ENCODE measurements around the gene MAP7. TPM values are rescaled to one million over a fixed set of nuclear protein-coding genes. Genes with fewer than 3 reads are reported as not detected.

The MAP7 gene
- total and polyA plus RNA-seq, 2 donors (not counting 3 experiments of a cell fraction or from before 2014, with no cell fraction given): 0.07 to 0.42 TPM

DNA sequence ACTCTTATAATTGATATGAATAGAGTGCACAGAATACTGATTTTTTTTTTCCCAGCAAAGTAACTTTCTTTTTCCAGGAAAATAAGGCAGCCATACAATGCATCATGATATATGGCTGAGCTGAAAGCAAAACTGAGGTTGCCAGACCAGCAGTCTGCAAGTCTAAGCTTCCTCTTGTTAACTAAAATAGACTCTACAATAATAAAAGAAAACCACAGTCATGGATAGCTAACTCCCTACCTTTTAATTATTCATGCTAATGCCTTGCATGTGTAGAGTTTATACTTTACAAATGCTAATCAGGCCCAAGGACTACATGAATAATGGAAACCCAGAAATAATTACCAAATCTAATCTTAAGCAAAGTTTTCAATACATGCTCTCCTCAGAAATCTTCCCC, 47.4 kb downstream of the MAP7 start:
- CTCF ChIA-PET: no interaction called here

DNA sequence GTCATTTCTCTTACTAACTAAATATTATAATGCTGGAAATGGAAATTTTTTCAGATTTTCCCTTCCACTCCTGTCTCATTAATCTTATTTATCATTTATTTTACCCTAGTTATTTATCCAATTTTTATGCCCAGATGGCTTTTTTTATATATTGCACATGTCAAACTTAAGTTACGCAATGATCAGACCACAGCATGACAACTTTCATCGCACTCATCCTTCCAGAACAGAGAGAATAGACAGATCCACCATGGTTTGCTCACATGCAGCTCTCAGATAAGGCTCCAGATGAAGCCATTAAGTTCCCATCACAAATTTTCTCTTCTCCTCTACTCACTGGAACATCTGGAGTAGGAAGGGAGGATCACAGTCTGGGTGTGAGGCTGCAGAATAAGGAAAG, 48.7 kb downstream of the MAP7 start:
- H3K9me3 ChIP-seq (replicated peaks; ENCODE audit: control insufficient read depth, insufficient read depth, low read length): no peaks in the 10 kb centered on the region
- no TSS peak for BruUV-seq (replicated peaks)
- no peaks in the 10 kb centered on the region for H3K79me2 ChIP-seq (ENCODE audit: control insufficient read depth, insufficient read depth, low read length)
- no peaks in the 10 kb centered on the region for H3K36me3 ChIP-seq (ENCODE audit: control insufficient read depth in 2 of 2, extremely low read depth in 1 of 2, insufficient read depth in 2 of 2, low read length in 2 of 2)
- H3K27me3 ChIP-seq (ENCODE audit: control insufficient read depth in 2 of 2, insufficient read depth in 2 of 2, low read length in 2 of 2): no peaks in the 10 kb centered on the region
- ChIA-PET CTCF (interaction anchor here (0.9 kb wide), 1 partner anchor 24 kb away, joined by 3 read pairs; no protein-coding TSS in a partner anchor), POLR2A (no interaction called here)
- no peaks in the 10 kb centered on the region for H3K4me1 ChIP-seq (ENCODE audit: control insufficient read depth, extremely low read depth, insufficient read depth, low read length)
- intact Hi-C loops (cut with micrococcal nuclease) (no loop called here), dilution Hi-C loops (cut with MboI; ENCODE audit: extremely low pct_ligation_motif_present, low sequenced_read_pairs) (no loop called here)
- no peak overlapping the region for H2AFZ ChIP-seq (ENCODE audit: low read depth, low read length)
- no peaks in the 10 kb centered on the region for H4K20me1 ChIP-seq (replicated peaks; ENCODE audit: control insufficient read depth, extremely low read depth, insufficient read depth, low read length)
- TF ChIP-seq JUN (IDR thresholded peaks at IDR 0.05; ENCODE audit: borderline replicate concordance, insufficient read depth, insufficient read length, low read depth): no peak
- no peak for TF ChIP-seq FOS (IDR thresholded peaks at IDR 0.05; ENCODE audit: borderline replicate concordance, insufficient read depth, low read length)
- no peak for TF ChIP-seq MAX (IDR thresholded peaks at IDR 0.05; ENCODE audit: insufficient read depth, insufficient read length)
- no peak for TF ChIP-seq EZH2 (IDR thresholded peaks at IDR 0.05; ENCODE audit: borderline replicate concordance, low read depth, low read length, severe bottlenecking)
- TF ChIP-seq, protein P1, sequence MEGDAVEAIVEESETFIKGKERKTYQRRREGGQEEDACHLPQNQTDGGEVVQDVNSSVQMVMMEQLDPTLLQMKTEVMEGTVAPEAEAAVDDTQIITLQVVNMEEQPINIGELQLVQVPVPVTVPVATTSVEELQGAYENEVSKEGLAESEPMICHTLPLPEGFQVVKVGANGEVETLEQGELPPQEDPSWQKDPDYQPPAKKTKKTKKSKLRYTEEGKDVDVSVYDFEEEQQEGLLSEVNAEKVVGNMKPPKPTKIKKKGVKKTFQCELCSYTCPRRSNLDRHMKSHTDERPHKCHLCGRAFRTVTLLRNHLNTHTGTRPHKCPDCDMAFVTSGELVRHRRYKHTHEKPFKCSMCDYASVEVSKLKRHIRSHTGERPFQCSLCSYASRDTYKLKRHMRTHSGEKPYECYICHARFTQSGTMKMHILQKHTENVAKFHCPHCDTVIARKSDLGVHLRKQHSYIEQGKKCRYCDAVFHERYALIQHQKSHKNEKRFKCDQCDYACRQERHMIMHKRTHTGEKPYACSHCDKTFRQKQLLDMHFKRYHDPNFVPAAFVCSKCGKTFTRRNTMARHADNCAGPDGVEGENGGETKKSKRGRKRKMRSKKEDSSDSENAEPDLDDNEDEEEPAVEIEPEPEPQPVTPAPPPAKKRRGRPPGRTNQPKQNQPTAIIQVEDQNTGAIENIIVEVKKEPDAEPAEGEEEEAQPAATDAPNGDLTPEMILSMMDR (IDR thresholded peaks at IDR 0.05; ENCODE audit: extremely low read depth in 1 of 2, insufficient read depth in 1 of 2, low read depth in 1 of 2, low read length in 2 of 2): no peak
- no peak for TF ChIP-seq POLR2A (IDR thresholded peaks at IDR 0.05; ENCODE audit: low read depth, low read length)
- TF ChIP-seq MYC (IDR thresholded peaks at IDR 0.05; ENCODE audit: low read depth, low read length): no peak
- TF ChIP-seq POLR2AphosphoS5 (IDR thresholded peaks at IDR 0.05; ENCODE audit: insufficient read depth, low read depth, low read length): no peak
- no peak for TF ChIP-seq GATA2 (IDR thresholded peaks at IDR 0.05; ENCODE audit: insufficient read depth, insufficient read length, low read depth, low read length)
- no peak overlapping the region for H3K4me3 ChIP-seq (replicated peaks in 1 of 3; ENCODE audit: insufficient read depth in 1 of 3, low read depth in 1 of 3, low read length in 3 of 3)
- FAIRE-seq: no peak
- DNase-seq (ENCODE audit: low read depth, low spot score): no peak
- H3K9me1 ChIP-seq (replicated peaks; ENCODE audit: control insufficient read depth, extremely low read depth, insufficient read depth, low read length): no peaks in the 10 kb centered on the region
- no peak overlapping the region for H3K4me2 ChIP-seq (ENCODE audit: insufficient read depth, low read length)
- no peak overlapping the region for H3K9ac ChIP-seq (replicated peaks; ENCODE audit: extremely low read depth, insufficient read depth, low read length)
- H3K27ac ChIP-seq (ENCODE audit: insufficient read depth, low read depth, low read length): no peak overlapping the region

More for the DNA sequence above, 47.4 kb downstream of the MAP7 start:
- no peak overlapping the region for H3K4me3 ChIP-seq (replicated peaks in 1 of 3; ENCODE audit: insufficient read depth in 1 of 3, low read depth in 1 of 3, low read length in 3 of 3)
- intact Hi-C loops (cut with micrococcal nuclease): loop anchor here (2.0 kb wide), 1 partner anchor 36 kb away; no protein-coding TSS in a partner anchor
- H3K4me1 ChIP-seq (ENCODE audit: control insufficient read depth, extremely low read depth, insufficient read depth, low read length): no peaks in the 10 kb centered on the region
- no peak overlapping the region for H2AFZ ChIP-seq (ENCODE audit: low read depth, low read length)
- no peaks in the 10 kb centered on the region for H3K9me3 ChIP-seq (replicated peaks; ENCODE audit: control insufficient read depth, insufficient read depth, low read length)
- H3K9ac ChIP-seq (replicated peaks; ENCODE audit: extremely low read depth, insufficient read depth, low read length): no peak overlapping the region
- no peaks in the 10 kb centered on the region for H3K79me2 ChIP-seq (ENCODE audit: control insufficient read depth, insufficient read depth, low read length)
- FAIRE-seq (no peak), DNase-seq (ENCODE audit: low read depth, low spot score) (no peak)
- H3K27ac ChIP-seq (ENCODE audit: insufficient read depth, low read depth, low read length): no peak overlapping the region
- POLR2A ChIA-PET: no interaction called here
- no TSS peak for BruUV-seq (replicated peaks)
- no peak overlapping the region for H3K4me2 ChIP-seq (ENCODE audit: insufficient read depth, low read length)
- no peaks in the 10 kb centered on the region for H3K9me1 ChIP-seq (replicated peaks; ENCODE audit: control insufficient read depth, extremely low read depth, insufficient read depth, low read length)
- H4K20me1 ChIP-seq (replicated peaks; ENCODE audit: control insufficient read depth, extremely low read depth, insufficient read depth, low read length): no peaks in the 10 kb centered on the region
- no peaks in the 10 kb centered on the region for H3K36me3 ChIP-seq (ENCODE audit: control insufficient read depth in 2 of 2, extremely low read depth in 1 of 2, insufficient read depth in 2 of 2, low read length in 2 of 2)
- H3K27me3 ChIP-seq (ENCODE audit: control insufficient read depth in 2 of 2, insufficient read depth in 2 of 2, low read length in 2 of 2): no peaks in the 10 kb centered on the region
- dilution Hi-C loops (cut with MboI; ENCODE audit: extremely low pct_ligation_motif_present, low sequenced_read_pairs): no loop called here
- TF ChIP-seq JUN (IDR thresholded peaks at IDR 0.05; ENCODE audit: borderline replicate concordance, insufficient read depth, insufficient read length, low read depth) (no peak), GATA2 (IDR thresholded peaks at IDR 0.05; ENCODE audit: insufficient read depth, insufficient read length, low read depth, low read length) (no peak), FOS (IDR thresholded peaks at IDR 0.05; ENCODE audit: borderline replicate concordance, insufficient read depth, low read length) (no peak)
